Osteocyte (in vitro differentiated cells): ENCODE data around the gene TRIP10. TPM values are rescaled to one million over a fixed set of nuclear protein-coding genes. Genes with fewer than 3 reads are reported as not detected.
"Not testable (repeated sequence)": the region's sequence is repeated elsewhere in the genome, so short reads cannot be mapped to it uniquely, and the experiment has no call there.

Experiments
- DNase-seq: peaks from one replicate; pipeline ENCODE4 v3.0.0; 2021; ENCODE audit warnings: mixed read lengths; ENCODE audit not compliant: unreplicated experiment; ENCODE audit errors: extremely low spot score
- H3K27ac Mint-ChIP-seq: one replicate; pipeline ENCODE4 v1.8.0; 2021; ENCODE audit warnings: mild to moderate bottlenecking, mixed read lengths; ENCODE audit not compliant: unreplicated experiment
- H3K27me3 Mint-ChIP-seq: one replicate; pipeline ENCODE4 v1.8.0; 2021; ENCODE audit warnings: mixed read lengths; ENCODE audit not compliant: unreplicated experiment
- H3K36me3 Mint-ChIP-seq: one replicate; pipeline ENCODE4 v1.8.0; 2021; ENCODE audit warnings: mixed read lengths; ENCODE audit not compliant: unreplicated experiment
- H3K4me1 Mint-ChIP-seq: one replicate; pipeline ENCODE4 v1.8.0; 2021; ENCODE audit warnings: mixed read lengths; ENCODE audit not compliant: unreplicated experiment
- H3K4me3 Mint-ChIP-seq: one replicate; pipeline ENCODE4 v1.8.0; 2021; ENCODE audit warnings: mild to moderate bottlenecking, moderate library complexity, mixed read lengths; ENCODE audit not compliant: unreplicated experiment
- H3K9me3 Mint-ChIP-seq: one replicate; pipeline ENCODE4 v1.8.0; 2021; ENCODE audit warnings: mixed read lengths; ENCODE audit not compliant: unreplicated experiment
- CTCF ChIP-seq: fragments of 200-600 bp; sonication (generic); IDR thresholded peaks from 2 replicates; pipeline ENCODE4 v1.5.0; 2021; ENCODE audit warnings: antibody characterized with exemption, mild to moderate bottlenecking, moderate library complexity
- total RNA-seq: library from RNA; stranded (reverse); gene quantifications from 2 replicates; pipeline ENCODE4 v1.2.1, GENCODE V29; 2021

The TRIP10 gene
- total RNA-seq, 1 donor from 2014 or later = 53.8 TPM

GRCh38 chr19:6769006-6769619, 29.6 kb downstream of the TRIP10 start:
- Mint-ChIP-seq H3K4me3 (no peak overlapping the region), H3K36me3 (no peaks in the 10 kb centered on the region), H3K4me1 (peaks cover 21% of the 10 kb centered on the region), H3K27me3 (peaks cover 16% of the 10 kb centered on the region), H3K9me3 (no peaks in the 10 kb centered on the region), H3K27ac (no peak overlapping the region)
- peak; percentile 51 for TF ChIP-seq CTCF
- DNase-seq = no peak

- not testable (repeated sequence) for H3K9me3 Mint-ChIP-seq, DNase-seq, H3K27me3 Mint-ChIP-seq, H3K36me3 Mint-ChIP-seq, H3K4me3 Mint-ChIP-seq, H3K4me1 Mint-ChIP-seq, H3K27ac Mint-ChIP-seq
Observed at GRCh38 chr19:6771648-6772027, 32.2 kb downstream of the TRIP10 start.

GRCh38 chr19:6772028-6772865, 32.8 kb downstream of the TRIP10 start, which contains the start of gene VAV1:
Gene VAV1, plus strand, starts transcription at chr19:6772708. Its CDS starts 100 bp downstream, at chr19:6772808.
- Mint-ChIP-seq H3K9me3 (no peaks in the 10 kb centered on the region), H3K4me1 (peaks cover 4% of the 10 kb centered on the region), H3K27ac (no peak within 1 kb of the TSS), H3K36me3 (no peaks in the 10 kb centered on the region), H3K27me3 (peaks cover 5% of the 10 kb centered on the region), H3K4me3 (no peak within 1 kb of the TSS)
- peak; percentile 12 for TF ChIP-seq CTCF
- DNase-seq = no peak

GRCh38 chr19:6772866-6773322, 33.4 kb downstream of the TRIP10 start:
- no peak for TF ChIP-seq CTCF
- no peak for DNase-seq
- Mint-ChIP-seq H3K4me1 (no peaks in the 10 kb centered on the region), H3K36me3 (no peaks in the 10 kb centered on the region), H3K9me3 (no peaks in the 10 kb centered on the region), H3K4me3 (no peak overlapping the region), H3K27ac (no peak overlapping the region), H3K27me3 (peaks cover 2% of the 10 kb centered on the region)

- Mint-ChIP-seq H3K27me3 (peaks cover 2% of the 10 kb centered on the region), H3K9me3 (no peaks in the 10 kb centered on the region), H3K4me1 (no peaks in the 10 kb centered on the region), H3K27ac (no peak overlapping the region), H3K36me3 (no peaks in the 10 kb centered on the region), H3K4me3 (no peak overlapping the region)
- DNase-seq = no peak
- TF ChIP-seq CTCF = no peak
Observed at GRCh38 chr19:6773323-6773931, 33.9 kb downstream of the TRIP10 start.
